ENCODE results near the gene EMILIN3. TPM values are rescaled to one million over a fixed set of nuclear protein-coding genes. Genes with fewer than 3 reads are reported as not detected.

EMILIN3 gene
- total and polyA plus RNA-seq, 12 donors = 0.20 to 6.4 (median 2.8) TPM

- ATAC-seq (no peak), DNase-seq (no peak)
- peaks cover 0 to 4% (median 0%) of the 10 kb centered on the region in 9 donors for H3K4me1 ChIP-seq
- WGBS, 2 donors = 90 to 92% methylated on average over 7 of the region's 7 CpGs
- no peak overlapping the region for H3K27ac ChIP-seq
- TF ChIP-seq CTCF (IDR thresholded peaks at IDR 0.05) = no peak
- no peaks in the 10 kb centered on the region for H3K9me3 ChIP-seq
- peaks cover 0 to 77% (median 27%) of the 10 kb centered on the region in 9 donors for H3K36me3 ChIP-seq
- intact Hi-C loops (cut with DNase I) = loop anchor here in 5 of 10 donors (5.0 to 10.0 kb wide), 6 partner anchors 42 to 375 kb away; partner anchors contain the start of genes CHD6 (in 1 of the 5) and PLCG1 (in 1 of the 5)
- no peak overlapping the region for H3K4me3 ChIP-seq
- no peaks in the 10 kb centered on the region for H3K27me3 ChIP-seq
Measured at GRCh38 chr20:41349943-41350342, 16.7 kb downstream of the EMILIN3 start.

- intact Hi-C loops (cut with DNase I) = loop anchor here in 5 of 10 donors (5.0 to 10.0 kb wide), 6 partner anchors 43 to 374 kb away; partner anchors contain the start of genes CHD6 (in 1 of the 5) and PLCG1 (in 1 of the 5)
- ATAC-seq = no peak
- H3K27ac ChIP-seq = no peak overlapping the region
Measured at GRCh38 chr20:41349266-41349665, 17.4 kb downstream of the EMILIN3 start.

GRCh38 chr20:41348430-41349172 is 18.0 kb downstream of the EMILIN3 start:
- ATAC-seq = peak in 1 of 8 donors; percentile 3
- Histone ChIP-seq H3K27me3 (no peaks in the 10 kb centered on the region), H3K4me3 (no peak overlapping the region), H3K4me1 (peaks cover 0 to 8% (median 0%) of the 10 kb centered on the region in 9 donors), H3K36me3 (peaks cover 0 to 77% (median 21%) of the 10 kb centered on the region in 9 donors), H3K9me3 (no peaks in the 10 kb centered on the region), H3K27ac (peak overlapping the region in 2 of 10 donors; percentile 7 to 15)
- WGBS, 2 donors = 93 to 94% methylated on average over 12 to 13 of the region's 13 CpGs
- no peak for DNase-seq
- intact Hi-C loops (cut with DNase I) = loop anchor here in 5 of 10 donors (5.0 to 10.0 kb wide), 6 partner anchors 44 to 374 kb away; partner anchors contain the start of genes CHD6 (in 1 of the 5) and PLCG1 (in 1 of the 5)
- TF ChIP-seq CTCF (IDR thresholded peaks at IDR 0.05) = no peak

More at GRCh38 chr20:41349266-41349665, 17.4 kb downstream of the EMILIN3 start:
- no peaks in the 10 kb centered on the region for H3K9me3 ChIP-seq
- H3K27me3 ChIP-seq = no peaks in the 10 kb centered on the region
- no peak for TF ChIP-seq CTCF (IDR thresholded peaks at IDR 0.05)
- no peak overlapping the region for H3K4me3 ChIP-seq
- 90 to 97% methylated on average over 2 of the region's 2 CpGs for WGBS, 2 donors
- no peak for DNase-seq
- peaks cover 0 to 4% (median 0%) of the 10 kb centered on the region in 9 donors for H3K4me1 ChIP-seq
- H3K36me3 ChIP-seq = peaks cover 0 to 77% (median 22%) of the 10 kb centered on the region in 9 donors

- peaks cover 0 to 69% (median 18%) of the 10 kb centered on the region in 9 donors for H3K36me3 ChIP-seq
- 83 to 85% methylated on average over 13 of the region's 13 CpGs for WGBS, 2 donors
- no peak for DNase-seq
- TF ChIP-seq CTCF (IDR thresholded peaks at IDR 0.05) = no peak
- no peaks in the 10 kb centered on the region for H3K9me3 ChIP-seq
- no peaks in the 10 kb centered on the region for H3K27me3 ChIP-seq
- peak; percentile 12 to 66 (median 52) for ATAC-seq
- H3K4me3 ChIP-seq = no peak overlapping the region
- peaks cover 0 to 8% (median 0%) of the 10 kb centered on the region in 9 donors for H3K4me1 ChIP-seq
- intact Hi-C loops (cut with DNase I) = loop anchor here in 5 of 10 donors (5.0 to 10.0 kb wide), 6 partner anchors 45 to 373 kb away; partner anchors contain the start of genes CHD6 (in 1 of the 5) and PLCG1 (in 1 of the 5)
- H3K27ac ChIP-seq = peak overlapping the region in 4 of 10 donors; percentile 7 to 39 (median 26)
Measured at GRCh38 chr20:41347523-41348429, 18.8 kb downstream of the EMILIN3 start.

Data from heart right ventricle (tissue), 16 donors.